ENCODE measurements around the gene EEFSEC. TPM values are rescaled to one million over a fixed set of nuclear protein-coding genes. Genes with fewer than 3 reads are reported as not detected.

EEFSEC gene
- polyA plus RNA-seq, 1 donor from 2014 or later: 4.6 TPM

- Histone ChIP-seq H3K4me2 (ENCODE audit: low read length) (no peak overlapping the region), H4K20me1 (ENCODE audit: insufficient read depth) (no peaks in the 10 kb centered on the region), H3K36me3 (ENCODE audit: insufficient read depth, low read length) (no peaks in the 10 kb centered on the region), H3K9ac (ENCODE audit: low read length) (no peak overlapping the region), H3F3A (ENCODE audit: insufficient read depth, low read length, poor library complexity, severe bottlenecking) (no peaks in the 10 kb centered on the region), H3K9me3 (ENCODE audit: low read length) (no peaks in the 10 kb centered on the region), H3K4me3 (ENCODE audit: low read length) (no peak overlapping the region), H3K27ac (ENCODE audit: low read length) (no peak overlapping the region), H3K79me2 (replicated peaks; ENCODE audit: insufficient read depth, low read length) (no peaks in the 10 kb centered on the region), H2AFZ (ENCODE audit: low read depth, low read length) (no peak overlapping the region), H3K9me2 (ENCODE audit: insufficient read depth, low read length) (no peaks in the 10 kb centered on the region), H3K27me3 (ENCODE audit: insufficient read depth, low read depth, low read length) (no peaks in the 10 kb centered on the region)
- TF ChIP-seq RAD21 (conservative IDR thresholded peaks at IDR 0.05) (no peak), CTCF (IDR thresholded peaks at IDR 0.05; ENCODE audit: poor library complexity, severe bottlenecking) (no peak), SMC3 (conservative IDR thresholded peaks at IDR 0.05; ENCODE audit: poor library complexity) (no peak), EZH2 (IDR thresholded peaks at IDR 0.05; ENCODE audit: borderline replicate concordance, insufficient read depth, low read length, poor library complexity, severe bottlenecking) (no peak), EP300 (conservative IDR thresholded peaks at IDR 0.05; ENCODE audit: poor library complexity, severe bottlenecking) (no peak), TAF1 (IDR thresholded peaks at IDR 0.05; ENCODE audit: low read depth) (no peak), POLR2AphosphoS5 (IDR thresholded peaks at IDR 0.05) (no peak), MXI1 (conservative IDR thresholded peaks at IDR 0.05; ENCODE audit: poor library complexity, severe bottlenecking) (no peak), REST (IDR thresholded peaks at IDR 0.05; ENCODE audit: borderline replicate concordance) (no peak)
Observed at GRCh38 chr3:128359060-128359664, 205.9 kb downstream of the EEFSEC start.

GRCh38 chr3:128359846-128360642 lies 206.8 kb downstream of the EEFSEC start:
- Histone ChIP-seq H3K79me2 (replicated peaks; ENCODE audit: insufficient read depth, low read length) (no peaks in the 10 kb centered on the region), H3K4me3 (ENCODE audit: low read length) (no peak overlapping the region), H3K9me2 (ENCODE audit: insufficient read depth, low read length) (no peaks in the 10 kb centered on the region), H3K4me2 (ENCODE audit: low read length) (no peak overlapping the region), H3K9ac (ENCODE audit: low read length) (no peak overlapping the region), H4K20me1 (ENCODE audit: insufficient read depth) (no peaks in the 10 kb centered on the region), H3K36me3 (ENCODE audit: insufficient read depth, low read length) (no peaks in the 10 kb centered on the region), H3K27me3 (ENCODE audit: insufficient read depth, low read depth, low read length) (no peaks in the 10 kb centered on the region), H2AFZ (ENCODE audit: low read depth, low read length) (no peak overlapping the region), H3F3A (ENCODE audit: insufficient read depth, low read length, poor library complexity, severe bottlenecking) (no peaks in the 10 kb centered on the region), H3K9me3 (ENCODE audit: low read length) (no peaks in the 10 kb centered on the region), H3K27ac (ENCODE audit: low read length) (no peak overlapping the region)
- no peak for TF ChIP-seq CTCF (IDR thresholded peaks at IDR 0.05; ENCODE audit: poor library complexity, severe bottlenecking)
- no peak for TF ChIP-seq TAF1 (IDR thresholded peaks at IDR 0.05; ENCODE audit: low read depth)
- TF ChIP-seq POLR2AphosphoS5 (IDR thresholded peaks at IDR 0.05): no peak
- TF ChIP-seq EP300 (conservative IDR thresholded peaks at IDR 0.05; ENCODE audit: poor library complexity, severe bottlenecking): no peak
- TF ChIP-seq SMC3 (conservative IDR thresholded peaks at IDR 0.05; ENCODE audit: poor library complexity): no peak
- no peak for TF ChIP-seq EZH2 (IDR thresholded peaks at IDR 0.05; ENCODE audit: borderline replicate concordance, insufficient read depth, low read length, poor library complexity, severe bottlenecking)
- no peak for TF ChIP-seq RAD21 (conservative IDR thresholded peaks at IDR 0.05)
- TF ChIP-seq MXI1 (conservative IDR thresholded peaks at IDR 0.05; ENCODE audit: poor library complexity, severe bottlenecking): no peak
- TF ChIP-seq REST (IDR thresholded peaks at IDR 0.05; ENCODE audit: borderline replicate concordance): no peak

Measured in neural cell (in vitro differentiated cells).